ENCODE data around the gene EXPH5. TPM values are rescaled to one million over a fixed set of nuclear protein-coding genes. Genes with fewer than 3 reads are reported as not detected.

The EXPH5 gene
- total and polyA plus RNA-seq, 2 of the 8 experiments (the other 6 are each of a cell fraction or from before 2014, with no cell fraction given) = 1.1 to 11.5 TPM

DNA sequence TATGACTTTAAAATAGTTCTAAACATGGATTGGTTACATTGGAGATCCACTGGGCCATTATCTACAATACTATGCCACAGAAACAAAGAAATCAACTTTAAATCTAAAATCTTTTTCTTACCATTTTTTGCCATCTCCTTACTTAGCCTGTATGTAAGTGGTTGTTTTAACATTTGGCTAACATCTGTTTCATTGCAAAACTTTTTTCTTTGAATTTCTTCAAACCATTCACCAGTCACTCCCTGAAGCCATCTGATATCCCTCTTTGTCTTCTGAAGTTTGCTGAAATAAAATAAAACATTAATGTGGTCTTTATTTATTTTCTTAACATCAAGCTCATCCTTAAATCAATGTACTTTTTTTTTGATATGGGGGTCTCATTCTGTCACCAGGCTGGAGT, 52.0 kb downstream of the EXPH5 start:
- ChIA-PET POLR2A (ENCODE audit: partially characterized antibody) (interaction anchor here (0.8 kb wide), 1 partner anchor 24 kb away, joined by 3 read pairs; no protein-coding TSS in a partner anchor), CTCF (ENCODE audit: partially characterized antibody) (interaction anchor here (0.6 to 1.6 kb wide), 2 partner anchors 17 to 107 kb away, joined by 4 read pairs; no protein-coding TSS in a partner anchor)
- no peaks in the 10 kb centered on the region for H3K27me3 ChIP-seq (replicated peaks in 1 of 4; ENCODE audit: control insufficient read depth in 3 of 4, extremely low read depth in 1 of 4, insufficient read depth in 3 of 4, low read length in 3 of 4)
- H3K4me3 ChIP-seq (ENCODE audit: extremely low read depth in 1 of 4, insufficient read depth in 2 of 4, low read depth in 3 of 4, low read length in 4 of 4) = no peak overlapping the region
- H3K79me1 ChIP-seq (ENCODE audit: low read depth, low read length) = no peaks in the 10 kb centered on the region
- no peak overlapping the region for H2BK20ac ChIP-seq (ENCODE audit: low read length)
- H3K14ac ChIP-seq (ENCODE audit: insufficient read length) = no peak overlapping the region
- no peak overlapping the region for H2BK120ac ChIP-seq (replicated peaks; ENCODE audit: low read depth, low read length)
- no peaks in the 10 kb centered on the region for H3K9me3 ChIP-seq (ENCODE audit: insufficient read depth in 2 of 2, low read depth in 1 of 2, low read length in 1 of 2)
- H2BK15ac ChIP-seq (ENCODE audit: low read length) = no peak overlapping the region
- H3K4ac ChIP-seq (replicated peaks; ENCODE audit: insufficient read length, low read depth, low read length) = no peak overlapping the region
- H2AK5ac ChIP-seq (ENCODE audit: low read depth, low read length) = no peak overlapping the region
- H3K36me3 ChIP-seq (ENCODE audit: control insufficient read depth in 2 of 4, insufficient read depth in 4 of 4, low read length in 3 of 4) = no peaks in the 10 kb centered on the region
- no peak for DNase-seq (ENCODE audit: low read depth in 1 of 2, low spot score in 2 of 2)
- no peak overlapping the region for H2AFZ ChIP-seq (ENCODE audit: low read length)
- H2BK5ac ChIP-seq (ENCODE audit: low read depth, low read length) = no peak overlapping the region
- no peak overlapping the region for H4K5ac ChIP-seq (ENCODE audit: insufficient read length, low read depth, low read length)
- no peak overlapping the region for H3K27ac ChIP-seq (ENCODE audit: low read depth, low read length)
- H4K91ac ChIP-seq (replicated peaks; ENCODE audit: insufficient read length, low read length) = no peak overlapping the region
- H4K20me1 ChIP-seq (replicated peaks in 1 of 2; ENCODE audit: control insufficient read depth in 1 of 2, insufficient read depth in 2 of 2, low read length in 2 of 2) = no peaks in the 10 kb centered on the region
- H4K8ac ChIP-seq (ENCODE audit: extremely low read depth, insufficient read depth, low read length) = no peak overlapping the region
- no peak overlapping the region for H3K18ac ChIP-seq (ENCODE audit: extremely low read depth, low read length)
- H3K4me2 ChIP-seq (ENCODE audit: insufficient read depth in 1 of 2, low read depth in 2 of 2, low read length in 2 of 2) = no peak overlapping the region
- no peaks in the 10 kb centered on the region for H3K79me2 ChIP-seq (ENCODE audit: control insufficient read depth in 1 of 2, insufficient read depth in 2 of 2, low read length in 2 of 2)
- H3K23ac ChIP-seq (ENCODE audit: insufficient read length) = no peak overlapping the region
- H3K23me2 ChIP-seq (ENCODE audit: low read depth, low read length) = no peaks in the 10 kb centered on the region
- no peak overlapping the region for H3K56ac ChIP-seq (replicated peaks; ENCODE audit: insufficient read length, low read depth, low read length)
- H3K9ac ChIP-seq (replicated peaks in 1 of 4; ENCODE audit: extremely low read depth in 1 of 4, low read depth in 3 of 4, low read length in 3 of 4) = no peak overlapping the region
- TF ChIP-seq, protein P1, sequence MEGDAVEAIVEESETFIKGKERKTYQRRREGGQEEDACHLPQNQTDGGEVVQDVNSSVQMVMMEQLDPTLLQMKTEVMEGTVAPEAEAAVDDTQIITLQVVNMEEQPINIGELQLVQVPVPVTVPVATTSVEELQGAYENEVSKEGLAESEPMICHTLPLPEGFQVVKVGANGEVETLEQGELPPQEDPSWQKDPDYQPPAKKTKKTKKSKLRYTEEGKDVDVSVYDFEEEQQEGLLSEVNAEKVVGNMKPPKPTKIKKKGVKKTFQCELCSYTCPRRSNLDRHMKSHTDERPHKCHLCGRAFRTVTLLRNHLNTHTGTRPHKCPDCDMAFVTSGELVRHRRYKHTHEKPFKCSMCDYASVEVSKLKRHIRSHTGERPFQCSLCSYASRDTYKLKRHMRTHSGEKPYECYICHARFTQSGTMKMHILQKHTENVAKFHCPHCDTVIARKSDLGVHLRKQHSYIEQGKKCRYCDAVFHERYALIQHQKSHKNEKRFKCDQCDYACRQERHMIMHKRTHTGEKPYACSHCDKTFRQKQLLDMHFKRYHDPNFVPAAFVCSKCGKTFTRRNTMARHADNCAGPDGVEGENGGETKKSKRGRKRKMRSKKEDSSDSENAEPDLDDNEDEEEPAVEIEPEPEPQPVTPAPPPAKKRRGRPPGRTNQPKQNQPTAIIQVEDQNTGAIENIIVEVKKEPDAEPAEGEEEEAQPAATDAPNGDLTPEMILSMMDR (IDR thresholded peaks at IDR 0.05; ENCODE audit: control extremely low read depth in 1 of 3, insufficient read depth in 1 of 3, low read depth in 1 of 3, low read length in 3 of 3) = no peak
- TF ChIP-seq CBX5 (IDR thresholded peaks at IDR 0.05; ENCODE audit: low read depth, low read length) (no peak), EZH2 (IDR thresholded peaks at IDR 0.05; ENCODE audit: low read depth, low read length, severe bottlenecking) (no peak), ZNF274 (IDR thresholded peaks at IDR 0.05; ENCODE audit: borderline replicate concordance, extremely low read depth, low read length) (no peak), RXRA (IDR thresholded peaks at IDR 0.05; ENCODE audit: insufficient read depth, low read depth, low read length) (no peak), CEBPB (IDR thresholded peaks at IDR 0.05; ENCODE audit: low read depth, low read length) (no peak), TCF12 (IDR thresholded peaks at IDR 0.05; ENCODE audit: low read depth, low read length) (no peak), BCL11A (IDR thresholded peaks at IDR 0.05; ENCODE audit: low read depth in 2 of 2, low read length in 2 of 2) (no peak)
- TF ChIP-seq, protein P2, sequence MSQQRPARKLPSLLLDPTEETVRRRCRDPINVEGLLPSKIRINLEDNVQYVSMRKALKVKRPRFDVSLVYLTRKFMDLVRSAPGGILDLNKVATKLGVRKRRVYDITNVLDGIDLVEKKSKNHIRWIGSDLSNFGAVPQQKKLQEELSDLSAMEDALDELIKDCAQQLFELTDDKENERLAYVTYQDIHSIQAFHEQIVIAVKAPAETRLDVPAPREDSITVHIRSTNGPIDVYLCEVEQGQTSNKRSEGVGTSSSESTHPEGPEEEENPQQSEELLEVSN (IDR thresholded peaks at IDR 0.05) = no peak
- TF ChIP-seq, protein P3, sequence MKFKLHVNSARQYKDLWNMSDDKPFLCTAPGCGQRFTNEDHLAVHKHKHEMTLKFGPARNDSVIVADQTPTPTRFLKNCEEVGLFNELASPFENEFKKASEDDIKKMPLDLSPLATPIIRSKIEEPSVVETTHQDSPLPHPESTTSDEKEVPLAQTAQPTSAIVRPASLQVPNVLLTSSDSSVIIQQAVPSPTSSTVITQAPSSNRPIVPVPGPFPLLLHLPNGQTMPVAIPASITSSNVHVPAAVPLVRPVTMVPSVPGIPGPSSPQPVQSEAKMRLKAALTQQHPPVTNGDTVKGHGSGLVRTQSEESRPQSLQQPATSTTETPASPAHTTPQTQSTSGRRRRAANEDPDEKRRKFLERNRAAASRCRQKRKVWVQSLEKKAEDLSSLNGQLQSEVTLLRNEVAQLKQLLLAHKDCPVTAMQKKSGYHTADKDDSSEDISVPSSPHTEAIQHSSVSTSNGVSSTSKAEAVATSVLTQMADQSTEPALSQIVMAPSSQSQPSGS (IDR thresholded peaks at IDR 0.05; ENCODE audit: low read length) = no peak
- no peaks in the 10 kb centered on the region for H3K4me1 ChIP-seq (replicated peaks in 1 of 4; ENCODE audit: control insufficient read depth in 3 of 4, insufficient read depth in 4 of 4, low read length in 3 of 4)
- FAIRE-seq = no peak
- no peak overlapping the region for H2BK12ac ChIP-seq (ENCODE audit: low read depth, low read length)
